ENCODE data around the gene LRSAM1.

The LRSAM1 gene

DNA sequence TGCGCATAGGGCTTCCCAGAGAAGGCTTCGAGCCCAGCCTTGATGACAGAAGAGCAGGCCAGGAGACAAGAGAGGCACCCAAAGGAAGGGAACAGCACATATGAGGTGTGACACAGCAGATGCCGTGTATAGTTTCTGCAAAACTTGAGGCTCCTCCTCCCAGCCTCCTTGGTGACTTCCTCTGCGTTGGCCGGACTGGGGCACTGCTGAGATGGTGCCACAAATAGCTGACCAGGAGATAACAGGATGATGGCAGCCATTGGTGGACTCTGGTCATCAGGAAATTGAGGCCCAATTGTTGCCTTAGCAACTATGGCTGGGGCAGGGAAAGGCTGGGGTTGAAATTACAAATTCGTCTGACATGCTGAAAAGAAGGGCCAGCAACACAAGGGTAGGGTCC is 32.0 kb upstream of the LRSAM1 start:
- Histone ChIP-seq H3K4me1 (ENCODE audit: low read length) (peaks cover 7% of the 10 kb centered on the region), H3K36me3 (replicated peaks; ENCODE audit: insufficient read depth, low read length) (no peaks in the 10 kb centered on the region), H3K27ac (ENCODE audit: low read length) (no peak overlapping the region), H3K9ac (ENCODE audit: low read length) (no peak overlapping the region), H3K4me2 (ENCODE audit: low read depth, low read length) (no peak overlapping the region), H3K9me3 (replicated peaks; ENCODE audit: insufficient read depth, low read length) (no peaks in the 10 kb centered on the region), H3K27me3 (replicated peaks; ENCODE audit: insufficient read depth, low read length) (no peaks in the 10 kb centered on the region), H2AFZ (ENCODE audit: low read length) (no peak overlapping the region), H3K4me3 (ENCODE audit: low read length) (no peak overlapping the region), H3K9me2 (replicated peaks; ENCODE audit: insufficient read depth, low read length) (no peaks in the 10 kb centered on the region), H3F3A (ENCODE audit: insufficient read depth, low read length) (0 out of 2 replicates have a peak, but pooled peaks cover under 1% of the 10 kb centered on the region), H3K79me2 (ENCODE audit: low read length) (peaks cover 18% of the 10 kb centered on the region), H4K20me1 (ENCODE audit: insufficient read depth, low read length) (no peaks in the 10 kb centered on the region)
- DNase-seq = no peak
- TF ChIP-seq, protein P1, sequence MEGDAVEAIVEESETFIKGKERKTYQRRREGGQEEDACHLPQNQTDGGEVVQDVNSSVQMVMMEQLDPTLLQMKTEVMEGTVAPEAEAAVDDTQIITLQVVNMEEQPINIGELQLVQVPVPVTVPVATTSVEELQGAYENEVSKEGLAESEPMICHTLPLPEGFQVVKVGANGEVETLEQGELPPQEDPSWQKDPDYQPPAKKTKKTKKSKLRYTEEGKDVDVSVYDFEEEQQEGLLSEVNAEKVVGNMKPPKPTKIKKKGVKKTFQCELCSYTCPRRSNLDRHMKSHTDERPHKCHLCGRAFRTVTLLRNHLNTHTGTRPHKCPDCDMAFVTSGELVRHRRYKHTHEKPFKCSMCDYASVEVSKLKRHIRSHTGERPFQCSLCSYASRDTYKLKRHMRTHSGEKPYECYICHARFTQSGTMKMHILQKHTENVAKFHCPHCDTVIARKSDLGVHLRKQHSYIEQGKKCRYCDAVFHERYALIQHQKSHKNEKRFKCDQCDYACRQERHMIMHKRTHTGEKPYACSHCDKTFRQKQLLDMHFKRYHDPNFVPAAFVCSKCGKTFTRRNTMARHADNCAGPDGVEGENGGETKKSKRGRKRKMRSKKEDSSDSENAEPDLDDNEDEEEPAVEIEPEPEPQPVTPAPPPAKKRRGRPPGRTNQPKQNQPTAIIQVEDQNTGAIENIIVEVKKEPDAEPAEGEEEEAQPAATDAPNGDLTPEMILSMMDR (IDR thresholded peaks at IDR 0.05; ENCODE audit: low read length) = no peak
- TF ChIP-seq EZH2phosphoT487 (IDR thresholded peaks at IDR 0.05; ENCODE audit: low read length) = no peak
- no peak for TF ChIP-seq EZH2 (optimal IDR thresholded peaks at IDR 0.05; ENCODE audit: low read depth, low read length)

- H3K4me1 ChIP-seq (ENCODE audit: low read length) = peaks cover 12% of the 10 kb centered on the region
- no peak for TF ChIP-seq EZH2phosphoT487 (IDR thresholded peaks at IDR 0.05; ENCODE audit: low read length)
- TF ChIP-seq EZH2 (optimal IDR thresholded peaks at IDR 0.05; ENCODE audit: low read depth, low read length) = no peak
- no peak overlapping the region for H3K4me3 ChIP-seq (ENCODE audit: low read length)
- H3K9ac ChIP-seq (ENCODE audit: low read length) = no peak overlapping the region
- no peaks in the 10 kb centered on the region for H3K36me3 ChIP-seq (replicated peaks; ENCODE audit: insufficient read depth, low read length)
- no peaks in the 10 kb centered on the region for H3K27me3 ChIP-seq (replicated peaks; ENCODE audit: insufficient read depth, low read length)
- H3K9me2 ChIP-seq (replicated peaks; ENCODE audit: insufficient read depth, low read length) = no peaks in the 10 kb centered on the region
- no peaks in the 10 kb centered on the region for H3K9me3 ChIP-seq (replicated peaks; ENCODE audit: insufficient read depth, low read length)
- H4K20me1 ChIP-seq (ENCODE audit: insufficient read depth, low read length) = no peaks in the 10 kb centered on the region
- H3K79me2 ChIP-seq (ENCODE audit: low read length) = peaks cover 35% of the 10 kb centered on the region
- no peak overlapping the region for H2AFZ ChIP-seq (ENCODE audit: low read length)
- no peak overlapping the region for H3K4me2 ChIP-seq (ENCODE audit: low read depth, low read length)
- DNase-seq = no peak
- H3K27ac ChIP-seq (ENCODE audit: low read length) = no peak overlapping the region
- 0 out of 2 replicates have a peak, but pooled peaks cover 4% of the 10 kb centered on the region for H3F3A ChIP-seq (ENCODE audit: insufficient read depth, low read length)
Measured at GRCh38 chr9:127421057-127421456, 30.3 kb upstream of the LRSAM1 start.

GRCh38 chr9:127422133-127422782 is 29.1 kb upstream of the LRSAM1 start:
- Histone ChIP-seq H4K20me1 (ENCODE audit: insufficient read depth, low read length) (no peaks in the 10 kb centered on the region), H3K9me3 (replicated peaks; ENCODE audit: insufficient read depth, low read length) (no peaks in the 10 kb centered on the region), H3K9ac (ENCODE audit: low read length) (no peak overlapping the region), H3K4me3 (ENCODE audit: low read length) (no peak overlapping the region), H3K27ac (ENCODE audit: low read length) (no peak overlapping the region), H3K4me2 (ENCODE audit: low read depth, low read length) (no peak overlapping the region), H2AFZ (ENCODE audit: low read length) (no peak overlapping the region), H3K36me3 (replicated peaks; ENCODE audit: insufficient read depth, low read length) (no peaks in the 10 kb centered on the region), H3K4me1 (ENCODE audit: low read length) (peaks cover 12% of the 10 kb centered on the region), H3K9me2 (replicated peaks; ENCODE audit: insufficient read depth, low read length) (no peaks in the 10 kb centered on the region), H3F3A (ENCODE audit: insufficient read depth, low read length) (0 out of 2 replicates have a peak, but pooled peaks cover 4% of the 10 kb centered on the region), H3K79me2 (ENCODE audit: low read length) (peaks cover 46% of the 10 kb centered on the region), H3K27me3 (replicated peaks; ENCODE audit: insufficient read depth, low read length) (no peaks in the 10 kb centered on the region)
- TF ChIP-seq, protein P1 (IDR thresholded peaks at IDR 0.05; ENCODE audit: low read length) = no peak
- no peak for TF ChIP-seq EZH2 (optimal IDR thresholded peaks at IDR 0.05; ENCODE audit: low read depth, low read length)
- no peak for TF ChIP-seq EZH2phosphoT487 (IDR thresholded peaks at IDR 0.05; ENCODE audit: low read length)
- no peak for DNase-seq

DNA sequence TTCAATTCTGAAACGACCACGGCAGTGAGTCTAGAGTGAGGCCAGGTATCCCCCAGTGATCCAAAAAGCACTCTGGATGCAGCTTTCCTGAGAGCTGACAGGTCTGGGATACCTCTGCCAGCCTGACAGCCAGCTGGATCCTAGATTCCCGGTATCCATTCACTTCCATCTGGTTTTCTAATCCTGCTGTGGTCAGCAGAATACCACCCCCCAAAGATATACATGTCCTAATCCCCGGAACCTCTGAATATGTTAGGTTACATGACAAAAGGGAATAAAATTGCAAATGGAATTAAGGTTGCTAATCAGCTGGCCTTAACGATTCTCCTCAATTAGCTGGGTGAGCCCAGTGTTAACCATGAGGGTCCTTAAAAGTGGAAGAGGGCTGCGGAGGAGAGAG is 28.5 kb upstream of the LRSAM1 start:
- peaks cover 52% of the 10 kb centered on the region for H3K79me2 ChIP-seq (ENCODE audit: low read length)
- no peaks in the 10 kb centered on the region for H3K9me3 ChIP-seq (replicated peaks; ENCODE audit: insufficient read depth, low read length)
- peak overlapping the region; percentile 96; the same call in 1 of the 2 replicates for H3K4me3 ChIP-seq (ENCODE audit: low read length)
- H3K4me2 ChIP-seq (ENCODE audit: low read depth, low read length) = peak overlapping the region; percentile 97
- H3K4me1 ChIP-seq (ENCODE audit: low read length) = peaks cover 12% of the 10 kb centered on the region
- H3K27me3 ChIP-seq (replicated peaks; ENCODE audit: insufficient read depth, low read length) = no peaks in the 10 kb centered on the region
- H3K36me3 ChIP-seq (replicated peaks; ENCODE audit: insufficient read depth, low read length) = no peaks in the 10 kb centered on the region
- no peaks in the 10 kb centered on the region for H3K9me2 ChIP-seq (replicated peaks; ENCODE audit: insufficient read depth, low read length)
- H3F3A ChIP-seq (ENCODE audit: insufficient read depth, low read length) = 0 out of 2 replicates have a peak, but pooled peaks cover 4% of the 10 kb centered on the region
- no peak overlapping the region for H2AFZ ChIP-seq (ENCODE audit: low read length)
- DNase-seq = no peak
- TF ChIP-seq EZH2 (optimal IDR thresholded peaks at IDR 0.05; ENCODE audit: low read depth, low read length) = no peak
- TF ChIP-seq, protein P1 (IDR thresholded peaks at IDR 0.05; ENCODE audit: low read length) = no peak
- TF ChIP-seq EZH2phosphoT487 (IDR thresholded peaks at IDR 0.05; ENCODE audit: low read length) = no peak
- no peak overlapping the region; the same call in 1 of the 2 replicates for H3K9ac ChIP-seq (ENCODE audit: low read length)
- no peak overlapping the region for H3K27ac ChIP-seq (ENCODE audit: low read length)
- H4K20me1 ChIP-seq (ENCODE audit: insufficient read depth, low read length) = no peaks in the 10 kb centered on the region

All from MM.1S (cell line).